ENCODE results near the gene RCAN3.

- TF ChIP-seq CTCF (IDR thresholded peaks at IDR 0.05) (no peak), POLR2A (IDR thresholded peaks at IDR 0.05; ENCODE audit: low read depth) (no peak), EP300 (IDR thresholded peaks at IDR 0.05) (no peak), POLR2AphosphoS5 (IDR thresholded peaks at IDR 0.05) (no peak)
Measured at GRCh38 chr1:24501371-24502064, 1.1 kb upstream of the RCAN3 start.

Data from esophagus muscularis mucosa (tissue), 4 donors.